DND-41 (cell line): Measurements from ENCODE around the gene TOX3.

Experiments used
- ATAC-seq: fragments of 200-7000 bp; cut with Tn5 transposase; 3 replicates; pipeline ENCODE4 v1.9.1; 2021; ENCODE audit warnings: low read depth; ENCODE audit not compliant: insufficient read depth
- DNase-seq: peaks from one replicate; pipeline ENCODE4 v3.0.0-alpha.2; 2020
- H2AFZ ChIP-seq: 2 replicates; pipeline ENCODE4 v1.6.0; 2012; ENCODE audit warnings: low read depth, low read length
- H3K27ac ChIP-seq: 2 replicates; pipeline ENCODE4 v1.5.1; 2012; ENCODE audit warnings: low read length, inconsistent platforms
- H3K27me3 ChIP-seq: fragments of 200-600 bp; sonication (generic); 2 replicates; pipeline ENCODE4 v1.6.0; 2012; ENCODE audit warnings: low read length, mild to moderate bottlenecking, inconsistent platforms; ENCODE audit not compliant: insufficient read depth, poor library complexity
- H3K36me3 ChIP-seq: 2 replicates; pipeline ENCODE4 v1.5.1; 2012; ENCODE audit warnings: low read length, inconsistent platforms; ENCODE audit not compliant: insufficient read depth
- H3K4me1 ChIP-seq: 2 replicates; pipeline ENCODE4 v1.5.1; 2012; ENCODE audit warnings: mild to moderate bottlenecking, low read length; ENCODE audit not compliant: insufficient read depth
- H3K4me2 ChIP-seq: 2 replicates; pipeline ENCODE4 v1.6.0; 2012; ENCODE audit warnings: mild to moderate bottlenecking, moderate library complexity, low read length, inconsistent platforms; ENCODE audit not compliant: insufficient read depth
- H3K4me3 ChIP-seq, 2 experiments: fragments of 200-600 bp in 1 of 2; shearing (Covaris generic) in 1 of 2; 2 replicates each; pipeline ENCODE4 v1.5.1; 2012 to 2016; ENCODE audit warnings: inconsistent platforms in 2 of 2, low read length in 2 of 2, mild to moderate bottlenecking in 2 of 2, low read depth in 1 of 2, moderate library complexity in 1 of 2
- H3K79me2 ChIP-seq: 2 replicates; pipeline ENCODE4 v1.6.0; 2012; ENCODE audit warnings: low read length, inconsistent platforms; ENCODE audit not compliant: insufficient read depth
- H3K9ac ChIP-seq: 2 replicates; pipeline ENCODE4 v1.6.0; 2012; ENCODE audit warnings: low read depth, mild to moderate bottlenecking, inconsistent platforms, low read length, moderate library complexity
- H3K9me3 ChIP-seq: 2 replicates; pipeline ENCODE4 v1.5.1; 2012; ENCODE audit warnings: low read length, moderate library complexity, mild to moderate bottlenecking, inconsistent platforms; ENCODE audit not compliant: insufficient read depth, severe bottlenecking
- H4K20me1 ChIP-seq: 2 replicates; pipeline ENCODE4 v1.6.0; 2012; ENCODE audit warnings: low read length; ENCODE audit not compliant: insufficient read depth
- EZH2 ChIP-seq: IDR thresholded peaks from 3 replicates; pipeline ENCODE4 v1.6.1; 2012; ENCODE audit warnings: borderline replicate concordance, low read depth, mild to moderate bottlenecking, moderate library complexity, low read length, inconsistent platforms; ENCODE audit not compliant: severe bottlenecking
- TF ChIP-seq, protein P1 (sequence below): IDR thresholded peaks from 2 replicates; pipeline ENCODE4 v1.5.1; 2012; ENCODE audit warnings: borderline replicate concordance, low read length, moderate library complexity, mild to moderate bottlenecking; ENCODE audit not compliant: poor library complexity, severe bottlenecking; ENCODE audit errors: extremely low read depth

The TOX3 gene

DNA sequence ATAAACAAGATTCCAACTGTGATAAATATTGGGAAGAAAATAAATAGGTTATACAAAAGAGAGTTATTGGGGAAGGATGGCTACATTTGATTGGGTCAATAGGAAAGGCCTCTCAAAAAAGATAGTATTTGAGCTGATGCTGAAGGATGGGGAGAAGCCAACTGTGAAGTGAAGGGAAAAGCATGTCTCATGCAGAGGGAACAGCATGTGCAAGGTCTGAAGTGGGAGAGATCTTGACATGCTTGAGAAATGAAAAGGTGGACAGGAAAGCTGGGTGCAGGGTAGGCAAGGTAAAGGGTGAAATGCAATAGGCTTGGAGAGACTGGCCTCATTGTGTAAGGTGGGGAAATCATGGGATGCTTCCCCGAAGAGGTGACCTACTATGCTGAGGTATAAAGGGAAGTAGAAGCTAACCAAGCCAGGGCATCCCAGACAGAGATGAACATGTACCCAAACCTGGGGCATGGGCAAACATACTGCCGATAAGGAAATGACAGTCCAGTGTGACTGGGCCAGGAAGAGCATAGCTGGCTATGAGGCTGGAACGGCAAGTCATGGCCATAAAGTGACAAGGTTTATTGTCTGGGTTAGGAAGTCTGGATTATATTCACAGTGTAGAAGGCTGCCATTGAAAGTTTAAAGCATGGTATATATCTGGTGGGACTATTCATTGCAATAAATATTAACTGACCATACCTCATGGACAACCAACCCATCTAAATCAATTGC is 91.2 kb downstream of the TOX3 start:
- no peaks in the 10 kb centered on the region for H3K36me3 ChIP-seq
- no peak overlapping the region for H3K4me3 ChIP-seq
- no peaks in the 10 kb centered on the region for H4K20me1 ChIP-seq
- no peaks in the 10 kb centered on the region for H3K4me1 ChIP-seq
- DNase-seq (no peak), ATAC-seq (no peak)
- H3K79me2 ChIP-seq = no peaks in the 10 kb centered on the region
- TF ChIP-seq, protein P1, sequence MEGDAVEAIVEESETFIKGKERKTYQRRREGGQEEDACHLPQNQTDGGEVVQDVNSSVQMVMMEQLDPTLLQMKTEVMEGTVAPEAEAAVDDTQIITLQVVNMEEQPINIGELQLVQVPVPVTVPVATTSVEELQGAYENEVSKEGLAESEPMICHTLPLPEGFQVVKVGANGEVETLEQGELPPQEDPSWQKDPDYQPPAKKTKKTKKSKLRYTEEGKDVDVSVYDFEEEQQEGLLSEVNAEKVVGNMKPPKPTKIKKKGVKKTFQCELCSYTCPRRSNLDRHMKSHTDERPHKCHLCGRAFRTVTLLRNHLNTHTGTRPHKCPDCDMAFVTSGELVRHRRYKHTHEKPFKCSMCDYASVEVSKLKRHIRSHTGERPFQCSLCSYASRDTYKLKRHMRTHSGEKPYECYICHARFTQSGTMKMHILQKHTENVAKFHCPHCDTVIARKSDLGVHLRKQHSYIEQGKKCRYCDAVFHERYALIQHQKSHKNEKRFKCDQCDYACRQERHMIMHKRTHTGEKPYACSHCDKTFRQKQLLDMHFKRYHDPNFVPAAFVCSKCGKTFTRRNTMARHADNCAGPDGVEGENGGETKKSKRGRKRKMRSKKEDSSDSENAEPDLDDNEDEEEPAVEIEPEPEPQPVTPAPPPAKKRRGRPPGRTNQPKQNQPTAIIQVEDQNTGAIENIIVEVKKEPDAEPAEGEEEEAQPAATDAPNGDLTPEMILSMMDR = no peak
- no peak for TF ChIP-seq EZH2
- no peak overlapping the region for H2AFZ ChIP-seq
- H3K27ac ChIP-seq = no peak overlapping the region
- no peak overlapping the region for H3K4me2 ChIP-seq
- no peaks in the 10 kb centered on the region for H3K27me3 ChIP-seq
- H3K9me3 ChIP-seq = no peaks in the 10 kb centered on the region
- no peak overlapping the region for H3K9ac ChIP-seq

DNA sequence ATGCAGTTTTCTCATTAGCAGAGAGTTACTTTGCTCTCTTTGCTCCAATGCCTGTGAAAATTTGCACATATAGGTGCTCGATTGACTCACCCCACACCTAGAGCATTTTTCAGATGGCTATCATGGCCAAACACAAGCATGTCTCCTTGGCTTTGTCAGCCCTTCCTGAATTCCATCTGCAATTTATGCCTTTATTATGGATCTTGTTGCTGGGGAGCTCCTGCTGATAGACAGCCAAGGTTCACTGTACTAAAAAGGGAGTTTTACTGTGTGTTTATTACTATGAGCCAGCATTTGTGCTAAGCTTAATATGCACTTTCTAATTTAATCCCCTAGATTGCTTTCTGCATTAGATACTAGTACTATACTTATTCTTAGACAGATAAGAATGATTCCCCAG is 93.3 kb downstream of the TOX3 start:
- no peak for ATAC-seq
- no peak overlapping the region for H3K4me3 ChIP-seq
- no peak overlapping the region for H3K27ac ChIP-seq
- H3K4me1 ChIP-seq = no peaks in the 10 kb centered on the region
- no peak overlapping the region for H2AFZ ChIP-seq
- H3K4me2 ChIP-seq = no peak overlapping the region
- no peaks in the 10 kb centered on the region for H3K9me3 ChIP-seq
- no peaks in the 10 kb centered on the region for H3K79me2 ChIP-seq
- DNase-seq = no peak
- H3K9ac ChIP-seq = no peak overlapping the region
- H3K36me3 ChIP-seq = no peaks in the 10 kb centered on the region
- H4K20me1 ChIP-seq = no peaks in the 10 kb centered on the region
- no peaks in the 10 kb centered on the region for H3K27me3 ChIP-seq
- no peak for TF ChIP-seq EZH2
- TF ChIP-seq, protein P1 = no peak

DNA sequence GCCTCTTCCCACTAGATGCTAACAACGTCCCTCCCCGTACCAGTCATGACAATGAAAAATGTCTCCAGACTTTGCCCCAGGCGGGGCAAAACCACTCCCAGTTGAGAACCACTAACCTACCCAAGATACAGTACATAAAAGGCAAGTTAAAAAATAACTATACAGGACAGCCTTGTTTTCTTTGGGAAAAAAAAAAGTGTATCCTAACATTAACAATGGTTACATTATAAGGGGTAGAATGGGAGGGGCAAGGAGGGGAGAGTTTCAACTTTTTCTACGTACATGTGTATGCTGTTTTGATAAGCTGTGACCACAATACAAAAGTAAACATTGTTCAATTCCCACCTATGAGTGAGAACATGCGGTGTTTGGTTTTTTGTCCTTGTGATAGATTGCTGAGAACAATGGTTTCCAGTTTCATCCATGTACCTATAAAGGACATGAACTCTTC is 94.9 kb downstream of the TOX3 start:
- H2AFZ ChIP-seq = no peak overlapping the region
- H3K9me3 ChIP-seq = no peaks in the 10 kb centered on the region
- ATAC-seq (no peak), DNase-seq (no peak)
- H3K4me2 ChIP-seq = no peak overlapping the region
- no peaks in the 10 kb centered on the region for H3K36me3 ChIP-seq
- no peaks in the 10 kb centered on the region for H3K4me1 ChIP-seq
- H4K20me1 ChIP-seq = no peaks in the 10 kb centered on the region
- no peaks in the 10 kb centered on the region for H3K27me3 ChIP-seq
- no peak overlapping the region for H3K27ac ChIP-seq
- no peak overlapping the region for H3K9ac ChIP-seq
- H3K79me2 ChIP-seq = no peaks in the 10 kb centered on the region
- TF ChIP-seq EZH2 = no peak
- TF ChIP-seq, protein P1 = no peak
- no peak overlapping the region for H3K4me3 ChIP-seq

DNA sequence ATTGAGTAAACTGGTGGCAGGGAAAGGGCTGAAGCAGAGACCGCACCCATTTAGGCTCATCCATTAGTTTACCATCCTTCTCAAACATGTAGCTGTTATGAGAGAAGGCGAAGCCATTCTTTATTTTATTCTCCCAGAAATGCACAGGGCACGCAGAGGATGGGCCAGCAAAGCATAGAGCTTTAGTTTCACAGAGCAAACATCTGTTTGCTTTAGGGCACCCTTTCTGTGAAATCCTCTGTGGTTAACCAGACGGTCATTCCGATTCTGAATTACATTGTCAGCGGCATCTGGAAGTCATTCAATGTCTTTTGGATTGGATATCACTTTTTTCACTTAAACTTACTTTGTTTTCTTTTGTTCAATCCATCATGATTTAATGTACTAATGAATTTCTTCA is 96.0 kb downstream of the TOX3 start:
- Histone ChIP-seq H2AFZ (no peak overlapping the region), H3K4me3 (no peak overlapping the region), H3K9me3 (no peaks in the 10 kb centered on the region), H3K4me2 (no peak overlapping the region), H3K9ac (no peak overlapping the region), H3K36me3 (no peaks in the 10 kb centered on the region), H3K4me1 (no peaks in the 10 kb centered on the region), H3K27ac (no peak overlapping the region), H3K79me2 (no peaks in the 10 kb centered on the region), H4K20me1 (no peaks in the 10 kb centered on the region), H3K27me3 (no peaks in the 10 kb centered on the region)
- no peak for TF ChIP-seq EZH2
- TF ChIP-seq, protein P1 = no peak
- ATAC-seq (no peak), DNase-seq (no peak)
